AG08396 (cell line): ENCODE measurements around the gene IL19.
A peak's percentile ranks its signal among the peaks of the same experiment; 100 is the strongest.

ENCODE experiments used
- DNase-seq: peaks from one replicate; pipeline ENCODE4 v3.0.0; 2012; ENCODE audit warnings: low spot score, mixed read lengths

The IL19 gene

GRCh38 chr1:206800891-206801290 is 30.3 kb downstream of the IL19 start:
- no peak for DNase-seq

GRCh38 chr1:206801467-206801866 is 30.9 kb downstream of the IL19 start:
- no peak for DNase-seq

GRCh38 chr1:206802401-206802800 is 31.8 kb downstream of the IL19 start:
- DNase-seq, result no peak

- DNase-seq, result no peak
Observed at GRCh38 chr1:206803221-206803730, 32.7 kb downstream of the IL19 start.

GRCh38 chr1:206804156-206804737 is 33.7 kb downstream of the IL19 start:
- DNase-seq, result no peak

- DNase-seq, result no peak
Observed at GRCh38 chr1:206805357-206805756, 34.8 kb downstream of the IL19 start.

- DNase-seq, result peak; percentile 43
Observed at GRCh38 chr1:206808615-206809014, 38.0 kb downstream of the IL19 start.

GRCh38 chr1:206809504-206810084 is 39.0 kb downstream of the IL19 start:
- DNase-seq, result peak; percentile 32

- no peak for DNase-seq
Observed at GRCh38 chr1:206812471-206812870, 41.9 kb downstream of the IL19 start.

GRCh38 chr1:206814716-206815341 is 44.3 kb downstream of the IL19 start:
- peak; percentile 47 for DNase-seq

- no peak for DNase-seq
Observed at GRCh38 chr1:206816390-206817287, 46.1 kb downstream of the IL19 start.

- DNase-seq, result no peak
Observed at GRCh38 chr1:206821493-206821892, 50.9 kb downstream of the IL19 start.

GRCh38 chr1:206823727-206824126 is 53.2 kb downstream of the IL19 start:
- no peak for DNase-seq

- no peak for DNase-seq
Observed at GRCh38 chr1:206824331-206824730, 53.8 kb downstream of the IL19 start.

- no peak for DNase-seq
Observed at GRCh38 chr1:206826394-206826793, 55.8 kb downstream of the IL19 start.

- no peak for DNase-seq
Observed at GRCh38 chr1:206828061-206828460, 57.5 kb downstream of the IL19 start.

- no peak for DNase-seq
Observed at GRCh38 chr1:206828765-206829164, 58.2 kb downstream of the IL19 start.

GRCh38 chr1:206829282-206829681 is 58.7 kb downstream of the IL19 start:
- DNase-seq, result no peak

GRCh38 chr1:206829875-206830274 is 59.3 kb downstream of the IL19 start:
- DNase-seq, result no peak

- DNase-seq, result no peak
Observed at GRCh38 chr1:206831650-206832049, 61.1 kb downstream of the IL19 start.

- DNase-seq, result no peak
Observed at GRCh38 chr1:206832352-206832880, 61.8 kb downstream of the IL19 start.

- no peak for DNase-seq
Observed at GRCh38 chr1:206833106-206833680, 62.6 kb downstream of the IL19 start.
